Measurements from ENCODE around the gene PNRC2. TPM values are rescaled to one million over a fixed set of nuclear protein-coding genes. Genes with fewer than 3 reads are reported as not detected.

PNRC2 gene
- total and polyA plus RNA-seq, 12 donors = 57.6 to 187 (median 136) TPM

DNA sequence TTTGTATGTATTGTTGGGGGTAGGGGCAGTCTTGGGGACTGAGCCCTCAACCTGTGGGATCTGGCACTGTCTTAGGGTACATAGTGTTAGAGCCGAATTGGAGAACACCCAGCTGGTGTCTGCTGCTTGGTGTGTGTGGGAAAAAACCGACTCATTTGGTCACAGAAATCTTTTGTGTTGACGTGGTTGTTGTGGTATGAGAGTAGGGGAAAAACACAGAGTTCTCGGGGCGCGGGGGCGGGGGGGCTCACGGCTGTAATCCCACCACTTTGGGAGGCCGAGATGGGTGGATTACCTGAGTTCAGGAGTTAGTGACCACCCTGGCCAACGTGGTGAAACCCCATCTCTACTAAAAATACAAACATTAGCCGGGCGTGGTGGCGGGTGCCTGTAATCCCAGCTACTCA lies 35.8 kb downstream of the PNRC2 start:
- no peaks in the 10 kb centered on the region for H3K27me3 ChIP-seq
- no peak overlapping the region for H3K27ac ChIP-seq
- H3K36me3 ChIP-seq (replicated peaks in 1 of 2) = no peaks in the 10 kb centered on the region
- WGBS, 4 donors = 80 to 89% (median 85%) methylated on average over 13 of the region's 13 CpGs
- no peak for DNase-seq
- H3K9me3 ChIP-seq (replicated peaks in 1 of 3) = no peaks in the 10 kb centered on the region
- no peak overlapping the region for H3K4me3 ChIP-seq
- H3K4me1 ChIP-seq (replicated peaks in 1 of 2) = peaks cover 6 to 9% of the 10 kb centered on the region in 2 donors
- no peak for TF ChIP-seq POLR2A (IDR thresholded peaks at IDR 0.05)
- TF ChIP-seq, protein P1, sequence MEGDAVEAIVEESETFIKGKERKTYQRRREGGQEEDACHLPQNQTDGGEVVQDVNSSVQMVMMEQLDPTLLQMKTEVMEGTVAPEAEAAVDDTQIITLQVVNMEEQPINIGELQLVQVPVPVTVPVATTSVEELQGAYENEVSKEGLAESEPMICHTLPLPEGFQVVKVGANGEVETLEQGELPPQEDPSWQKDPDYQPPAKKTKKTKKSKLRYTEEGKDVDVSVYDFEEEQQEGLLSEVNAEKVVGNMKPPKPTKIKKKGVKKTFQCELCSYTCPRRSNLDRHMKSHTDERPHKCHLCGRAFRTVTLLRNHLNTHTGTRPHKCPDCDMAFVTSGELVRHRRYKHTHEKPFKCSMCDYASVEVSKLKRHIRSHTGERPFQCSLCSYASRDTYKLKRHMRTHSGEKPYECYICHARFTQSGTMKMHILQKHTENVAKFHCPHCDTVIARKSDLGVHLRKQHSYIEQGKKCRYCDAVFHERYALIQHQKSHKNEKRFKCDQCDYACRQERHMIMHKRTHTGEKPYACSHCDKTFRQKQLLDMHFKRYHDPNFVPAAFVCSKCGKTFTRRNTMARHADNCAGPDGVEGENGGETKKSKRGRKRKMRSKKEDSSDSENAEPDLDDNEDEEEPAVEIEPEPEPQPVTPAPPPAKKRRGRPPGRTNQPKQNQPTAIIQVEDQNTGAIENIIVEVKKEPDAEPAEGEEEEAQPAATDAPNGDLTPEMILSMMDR (IDR thresholded peaks at IDR 0.05) = no peak
- intact Hi-C loops (cut with DNase I) = no loop called here

DNA sequence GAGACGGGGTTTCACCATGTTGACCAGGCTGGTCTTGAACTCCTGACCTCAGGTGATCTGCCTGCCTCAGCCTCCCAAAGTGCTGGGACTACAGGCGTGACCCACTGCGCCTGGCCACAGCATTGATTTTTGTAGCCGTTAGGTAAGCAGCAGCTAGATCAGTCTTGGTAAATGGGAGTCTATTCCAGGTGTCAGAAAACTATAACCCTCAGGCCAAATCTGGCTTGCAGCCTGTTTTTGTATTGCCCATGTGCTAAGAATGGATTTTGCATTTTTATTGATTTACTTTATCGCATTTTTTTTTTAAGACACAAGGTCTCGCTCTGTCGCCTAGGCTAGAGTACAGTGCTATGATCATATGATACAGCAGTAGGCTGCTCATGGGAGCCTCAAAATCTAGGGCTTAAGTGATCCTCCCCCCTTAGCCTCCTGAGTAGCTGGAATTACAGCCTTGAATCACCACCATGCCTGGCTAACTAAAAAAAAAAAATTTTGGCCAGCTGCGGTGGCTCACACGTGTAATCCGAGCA lies 37.1 kb downstream of the PNRC2 start:
- DNase-seq = no peak
- intact Hi-C loops (cut with DNase I) = no loop called here
- Histone ChIP-seq H3K4me3 (no peak overlapping the region), H3K9me3 (replicated peaks in 1 of 3) (no peaks in the 10 kb centered on the region), H3K4me1 (replicated peaks in 1 of 2) (peaks cover 6 to 9% of the 10 kb centered on the region in 2 donors), H3K27me3 (no peaks in the 10 kb centered on the region), H3K27ac (no peak overlapping the region), H3K36me3 (replicated peaks in 1 of 2) (no peaks in the 10 kb centered on the region)
- 81 to 95% (median 86%) methylated on average over 8 to 10 of the region's 10 CpGs for WGBS, 4 donors
- TF ChIP-seq, protein P1 (IDR thresholded peaks at IDR 0.05) = no peak
- TF ChIP-seq POLR2A (IDR thresholded peaks at IDR 0.05) = no peak

DNA sequence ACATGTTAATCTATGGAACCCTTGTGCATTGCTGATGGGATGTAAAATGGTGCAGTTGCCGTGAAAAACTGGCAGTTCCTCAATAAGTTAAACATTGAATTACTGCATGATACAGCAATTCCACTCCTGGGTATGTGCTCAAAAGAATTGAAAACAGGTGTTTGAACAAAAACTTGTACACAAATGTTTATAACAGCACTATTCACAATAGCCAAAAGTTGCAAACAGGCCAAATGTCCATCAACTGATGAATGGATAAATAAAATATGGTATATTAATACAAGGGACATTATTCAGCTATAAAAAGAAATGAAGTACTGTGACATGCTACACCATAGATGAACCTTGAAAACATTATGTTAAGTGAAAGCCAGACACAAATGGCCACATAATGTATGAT lies 38.2 kb downstream of the PNRC2 start:
- H3K27ac ChIP-seq = no peak overlapping the region
- intact Hi-C loops (cut with DNase I) = no loop called here
- H3K27me3 ChIP-seq = no peaks in the 10 kb centered on the region
- peaks cover 6 to 9% of the 10 kb centered on the region in 2 donors for H3K4me1 ChIP-seq (replicated peaks in 1 of 2)
- no peak overlapping the region for H3K4me3 ChIP-seq
- no peak for TF ChIP-seq POLR2A (IDR thresholded peaks at IDR 0.05)
- TF ChIP-seq, protein P1 (IDR thresholded peaks at IDR 0.05) = no peak
- no peaks in the 10 kb centered on the region for H3K36me3 ChIP-seq (replicated peaks in 1 of 2)
- DNase-seq = no peak
- 79 to 100% (median 88%) methylated on average over 1 of the region's 1 CpG for WGBS, 4 donors
- H3K9me3 ChIP-seq (replicated peaks in 1 of 3) = no peaks in the 10 kb centered on the region

DNA sequence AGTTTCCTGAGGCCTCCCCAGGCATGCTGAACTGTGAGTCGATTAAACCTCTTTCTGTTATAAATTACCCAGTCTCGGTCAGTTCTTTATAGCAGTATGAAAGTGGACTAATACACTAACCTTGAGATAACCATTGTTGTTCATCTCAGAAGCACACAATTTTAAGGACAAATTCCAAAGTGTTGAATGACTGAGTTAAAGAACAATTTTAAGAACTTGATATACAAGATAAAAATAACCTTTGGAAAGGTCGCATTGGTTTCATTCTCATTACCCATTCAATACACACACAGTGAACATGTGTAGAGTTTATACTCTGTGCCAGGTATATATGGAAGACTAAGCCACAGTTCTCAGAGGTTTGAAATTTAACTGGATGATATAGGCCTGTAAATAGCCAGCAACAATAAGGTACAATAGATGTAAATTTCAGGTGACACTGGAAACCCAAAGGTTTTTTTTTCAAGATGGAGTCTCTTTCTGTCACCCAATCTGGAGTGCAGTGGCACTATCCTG lies 39.6 kb downstream of the PNRC2 start:
- Histone ChIP-seq H3K36me3 (replicated peaks in 1 of 2) (no peaks in the 10 kb centered on the region), H3K27ac (peak overlapping the region in 4 of 5 donors; percentile 45 to 85 (median 68)), H3K9me3 (replicated peaks in 1 of 3) (no peaks in the 10 kb centered on the region), H3K4me3 (no peak overlapping the region), H3K4me1 (replicated peaks in 1 of 2) (peaks cover 6 to 9% of the 10 kb centered on the region in 2 donors), H3K27me3 (no peaks in the 10 kb centered on the region)
- intact Hi-C loops (cut with DNase I) = no loop called here
- WGBS, 4 donors = 31 to 45% (median 36%) methylated on average over 3 of the region's 3 CpGs
- no peak for DNase-seq
- TF ChIP-seq, protein P1 (IDR thresholded peaks at IDR 0.05) = no peak
- TF ChIP-seq POLR2A (IDR thresholded peaks at IDR 0.05) = peak in 1 of 2 donors; percentile 9
